GM23338 (cell line): ENCODE data around the gene PPM1L. TPM values are rescaled to one million over a fixed set of nuclear protein-coding genes. Genes with fewer than 3 reads are reported as not detected.

Experiments
- ATAC-seq: fragments of 200-7000 bp; cut with Tn5 transposase; 3 replicates; pipeline ENCODE4 v1.9.1; 2020
- DNase-seq: peaks from one replicate; pipeline ENCODE4 v3.0.0-alpha.2; 2015; ENCODE audit warnings: low spot score
- H2AFZ ChIP-seq: fragments of 200-600 bp; sonication (generic); 2 replicates; pipeline ENCODE4 v1.8.0; 2016; ENCODE audit warnings: antibody characterized with exemption, mild to moderate bottlenecking, moderate library complexity
- H3F3A ChIP-seq: fragments of 200-600 bp; sonication (generic); replicated peaks from 2 replicates; pipeline ENCODE4 v1.8.0; 2017; ENCODE audit warnings: antibody characterized with exemption, mixed run types, low read depth
- H3K27ac ChIP-seq: fragments of 200-600 bp; sonication (generic); 2 replicates; pipeline ENCODE4 v1.6.1; 2016; ENCODE audit warnings: low read depth
- H3K27me3 ChIP-seq: fragments of 200-600 bp; sonication (generic); 2 replicates; pipeline ENCODE4 v1.8.0; 2016; ENCODE audit warnings: mild to moderate bottlenecking, mixed run types, moderate library complexity; ENCODE audit not compliant: insufficient read depth
- H3K36me3 ChIP-seq: fragments of 200-600 bp; sonication (generic); 2 replicates; pipeline ENCODE4 v1.8.0; 2016; ENCODE audit warnings: mild to moderate bottlenecking; ENCODE audit not compliant: insufficient read depth
- H3K4me1 ChIP-seq: fragments of 200-600 bp; sonication (generic); 2 replicates; pipeline ENCODE4 v1.8.0; 2016; ENCODE audit warnings: mild to moderate bottlenecking, moderate library complexity; ENCODE audit not compliant: insufficient read depth
- H3K4me2 ChIP-seq: fragments of 200-600 bp; sonication (generic); 2 replicates; pipeline ENCODE4 v1.7.1; 2017; ENCODE audit warnings: mixed run types
- H3K4me3 ChIP-seq: fragments of 200-600 bp; sonication (generic); 2 replicates; pipeline ENCODE4 v1.6.1; 2016; ENCODE audit warnings: mixed run types
- H3K79me2 ChIP-seq: fragments of 200-600 bp; sonication (generic); replicated peaks from 2 replicates; pipeline ENCODE4 v1.8.0; 2017; ENCODE audit warnings: mild to moderate bottlenecking; ENCODE audit not compliant: insufficient read depth
- H3K9me2 ChIP-seq: fragments of 200-600 bp; sonication (generic); 2 replicates; pipeline ENCODE4 v1.8.0; 2017; ENCODE audit not compliant: insufficient read depth
- H4K20me1 ChIP-seq: fragments of 200-600 bp; sonication (generic); replicated peaks from 2 replicates; pipeline ENCODE4 v1.8.0; 2017; ENCODE audit warnings: mild to moderate bottlenecking; ENCODE audit not compliant: insufficient read depth
- H3K27ac Mint-ChIP-seq: 2 replicates; pipeline ENCODE4 v1.8.0; 2020; ENCODE audit warnings: inconsistent platforms, mild to moderate bottlenecking, moderate library complexity, mixed read lengths
- H3K27me3 Mint-ChIP-seq: 3 replicates; pipeline ENCODE4 v1.8.0; 2022; ENCODE audit warnings: low read depth, mild to moderate bottlenecking, moderate library complexity, mixed read lengths, inconsistent platforms; ENCODE audit not compliant: insufficient read depth, poor library complexity
- H3K36me3 Mint-ChIP-seq: 3 replicates; pipeline ENCODE4 v1.8.0; 2021; ENCODE audit warnings: low read depth, mild to moderate bottlenecking, inconsistent platforms, moderate library complexity, mixed read lengths
- H3K4me1 Mint-ChIP-seq: 3 replicates; pipeline ENCODE4 v1.8.0; 2020; ENCODE audit warnings: mild to moderate bottlenecking, inconsistent platforms, mixed read lengths
- H3K4me3 Mint-ChIP-seq: 3 replicates; pipeline ENCODE4 v1.8.0; 2021; ENCODE audit warnings: moderate library complexity, mild to moderate bottlenecking, inconsistent platforms, mixed read lengths
- H3K9me3 Mint-ChIP-seq: 3 replicates; pipeline ENCODE4 v1.8.0; 2020; ENCODE audit warnings: moderate library complexity, mild to moderate bottlenecking, inconsistent platforms, mixed read lengths
- CREB1 ChIP-seq: fragments of 250-450 bp; sonication (Bioruptor Pico); IDR thresholded peaks from 2 replicates; pipeline ENCODE4 v1.5.0; 2020; ENCODE audit warnings: low read depth, mild to moderate bottlenecking, moderate library complexity
- CTCF ChIP-seq, 2 experiments: fragments of 200-600 bp in 1 of 2; sonication (generic) in 1 of 2; conservative IDR thresholded peaks; 2 replicates each; pipeline versions ENCODE4 v1.5.1 to v1.6.1; 2016 to 2017; ENCODE audit warnings: antibody characterized with exemption in 2 of 2, low read depth in 2 of 2, mild to moderate bottlenecking in 2 of 2, moderate library complexity in 1 of 2
- EZH2 ChIP-seq: fragments of 200-600 bp; sonication (generic); IDR thresholded peaks from one replicate; pipeline ENCODE4 v1.8.0; 2017; ENCODE audit warnings: antibody characterized with exemption, mild to moderate bottlenecking, low read depth; ENCODE audit not compliant: unreplicated experiment
- EZH2phosphoT487 ChIP-seq: fragments of 200-600 bp; sonication (generic); IDR thresholded peaks from one replicate; pipeline ENCODE4 v1.8.1; 2018; ENCODE audit warnings: antibody characterized with exemption; ENCODE audit not compliant: unreplicated experiment
- NANOG ChIP-seq: IDR thresholded peaks from 2 replicates; pipeline ENCODE4 v1.6.1; 2016; ENCODE audit warnings: antibody characterized with exemption, borderline replicate concordance
- ZNF331 ChIP-seq: fragments of 250-450 bp; sonication (Bioruptor Pico); IDR thresholded peaks from 2 replicates; pipeline ENCODE4 v1.5.0; 2020; ENCODE audit warnings: low read depth, mild to moderate bottlenecking, moderate library complexity
- ZNF462 ChIP-seq: fragments of 250-450 bp; sonication (Bioruptor Pico); IDR thresholded peaks from 2 replicates; pipeline ENCODE4 v1.5.0; 2020; ENCODE audit warnings: mild to moderate bottlenecking, moderate library complexity
- polyA plus RNA-seq: library from polyadenylated mRNA; unstranded; fragments of >200 nt; fragmentation: Nextera tagmentation; extraction: Ambion mirVana; gene quantifications from 2 replicates; pipeline ENCODE4 v1.2.1, GENCODE V29; 2016
- total RNA-seq: library from RNA; depleted of rRNA; stranded (reverse); fragments of >200 nt; shearing (Covaris generic); gene quantifications from 2 replicates; pipeline ENCODE4 v1.2.3, GENCODE V29; 2014
- TF ChIP-seq, protein P1 (sequence below): IDR thresholded peaks from 2 replicates; pipeline ENCODE4 v1.6.1; 2016; ENCODE audit warnings: antibody characterized with exemption

Gene PPM1L
- total and polyA plus RNA-seq, 2 experiments from 2014 or later = 3.9 to 26.4 TPM

- Mint-ChIP-seq H3K27me3 (peaks cover 4% of the 10 kb centered on the region), H3K9me3 (peaks cover 29% of the 10 kb centered on the region), H3K36me3 (peaks cover 30% of the 10 kb centered on the region), H3K27ac (no peak overlapping the region), H3K4me3 (no peak overlapping the region), H3K4me1 (no peaks in the 10 kb centered on the region)
- no peaks in the 10 kb centered on the region for H3K27me3 ChIP-seq
- no peak overlapping the region for H3K27ac ChIP-seq
- H3K79me2 ChIP-seq = no peaks in the 10 kb centered on the region
- H3K4me2 ChIP-seq = no peak overlapping the region
- no peaks in the 10 kb centered on the region for H3K36me3 ChIP-seq
- H3K9me2 ChIP-seq = no peaks in the 10 kb centered on the region
- H4K20me1 ChIP-seq = no peaks in the 10 kb centered on the region
- no peak overlapping the region for H3K4me3 ChIP-seq
- ATAC-seq (peak; percentile 50; the same call in 2 of the 3 replicates), DNase-seq (peak; percentile 78)
- H2AFZ ChIP-seq = no peak overlapping the region
- H3K4me1 ChIP-seq = no peaks in the 10 kb centered on the region
- H3F3A ChIP-seq = no peaks in the 10 kb centered on the region
- TF ChIP-seq CREB1 (CRISPR knock-in tag) (no peak), CTCF (conservative IDR thresholded peaks at IDR 0.05; ENCODE audit: low read depth in 2 of 2) (peak; percentile 81 to 88)
These were observed 186.0 kb downstream of the PPM1L start for GRCh38 chr3:160941885-160942494.

DNA sequence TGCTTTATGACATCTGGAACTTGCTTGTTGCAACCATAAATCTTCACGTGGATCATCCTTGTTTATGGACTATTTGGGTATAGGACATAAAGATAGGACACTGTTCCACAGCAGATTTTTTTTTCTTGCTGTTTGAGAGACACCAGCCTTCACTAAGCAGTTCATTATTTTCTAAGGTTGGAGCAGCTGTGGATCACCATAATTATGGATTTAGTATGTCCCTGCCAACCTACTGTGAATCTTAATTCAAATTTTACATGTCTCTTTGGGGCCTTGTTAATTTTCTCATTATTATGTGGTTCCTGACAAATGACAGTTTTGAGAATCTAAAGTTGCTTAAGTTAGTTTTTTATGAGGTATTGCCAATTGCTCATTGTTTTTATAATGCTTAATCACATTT is 188.0 kb downstream of the PPM1L start:
- no peak overlapping the region for H3K4me2 ChIP-seq
- H3K27ac ChIP-seq = no peak overlapping the region
- no peaks in the 10 kb centered on the region for H3K79me2 ChIP-seq
- no peak overlapping the region for H3K27ac Mint-ChIP-seq
- H3K36me3 ChIP-seq = no peaks in the 10 kb centered on the region
- no peaks in the 10 kb centered on the region for H3F3A ChIP-seq
- H2AFZ ChIP-seq = no peak overlapping the region
- peaks cover 29% of the 10 kb centered on the region for H3K9me3 Mint-ChIP-seq
- H4K20me1 ChIP-seq = no peaks in the 10 kb centered on the region
- H3K27me3 Mint-ChIP-seq = peaks cover 4% of the 10 kb centered on the region
- no peaks in the 10 kb centered on the region for H3K9me2 ChIP-seq
- no peak overlapping the region for H3K4me3 ChIP-seq
- no peaks in the 10 kb centered on the region; the same call in 2 of the 3 replicates for H3K4me1 Mint-ChIP-seq
- no peaks in the 10 kb centered on the region for H3K4me1 ChIP-seq
- H3K4me3 Mint-ChIP-seq = no peak overlapping the region
- no peaks in the 10 kb centered on the region for H3K27me3 ChIP-seq
- ATAC-seq (no peak), DNase-seq (no peak)
- peaks cover 29% of the 10 kb centered on the region for H3K36me3 Mint-ChIP-seq
- TF ChIP-seq NANOG = no peak
- TF ChIP-seq, protein P1, sequence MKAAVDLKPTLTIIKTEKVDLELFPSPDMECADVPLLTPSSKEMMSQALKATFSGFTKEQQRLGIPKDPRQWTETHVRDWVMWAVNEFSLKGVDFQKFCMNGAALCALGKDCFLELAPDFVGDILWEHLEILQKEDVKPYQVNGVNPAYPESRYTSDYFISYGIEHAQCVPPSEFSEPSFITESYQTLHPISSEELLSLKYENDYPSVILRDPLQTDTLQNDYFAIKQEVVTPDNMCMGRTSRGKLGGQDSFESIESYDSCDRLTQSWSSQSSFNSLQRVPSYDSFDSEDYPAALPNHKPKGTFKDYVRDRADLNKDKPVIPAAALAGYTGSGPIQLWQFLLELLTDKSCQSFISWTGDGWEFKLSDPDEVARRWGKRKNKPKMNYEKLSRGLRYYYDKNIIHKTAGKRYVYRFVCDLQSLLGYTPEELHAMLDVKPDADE = no peak
- no peak for TF ChIP-seq CTCF (conservative IDR thresholded peaks at IDR 0.05; ENCODE audit: low read depth in 2 of 2)
- no peak for TF ChIP-seq EZH2
- no peak for TF ChIP-seq ZNF462 (CRISPR knock-in tag)
- TF ChIP-seq EZH2phosphoT487 = no peak
- no peak for TF ChIP-seq ZNF331 (CRISPR knock-in tag)
